ENCODE data around the gene SYVN1. TPM values are rescaled to one million over a fixed set of nuclear protein-coding genes. Genes with fewer than 3 reads are reported as not detected.

Gene SYVN1
- total RNA-seq, 1 donor from 2014 or later = 52.6 TPM

DNA sequence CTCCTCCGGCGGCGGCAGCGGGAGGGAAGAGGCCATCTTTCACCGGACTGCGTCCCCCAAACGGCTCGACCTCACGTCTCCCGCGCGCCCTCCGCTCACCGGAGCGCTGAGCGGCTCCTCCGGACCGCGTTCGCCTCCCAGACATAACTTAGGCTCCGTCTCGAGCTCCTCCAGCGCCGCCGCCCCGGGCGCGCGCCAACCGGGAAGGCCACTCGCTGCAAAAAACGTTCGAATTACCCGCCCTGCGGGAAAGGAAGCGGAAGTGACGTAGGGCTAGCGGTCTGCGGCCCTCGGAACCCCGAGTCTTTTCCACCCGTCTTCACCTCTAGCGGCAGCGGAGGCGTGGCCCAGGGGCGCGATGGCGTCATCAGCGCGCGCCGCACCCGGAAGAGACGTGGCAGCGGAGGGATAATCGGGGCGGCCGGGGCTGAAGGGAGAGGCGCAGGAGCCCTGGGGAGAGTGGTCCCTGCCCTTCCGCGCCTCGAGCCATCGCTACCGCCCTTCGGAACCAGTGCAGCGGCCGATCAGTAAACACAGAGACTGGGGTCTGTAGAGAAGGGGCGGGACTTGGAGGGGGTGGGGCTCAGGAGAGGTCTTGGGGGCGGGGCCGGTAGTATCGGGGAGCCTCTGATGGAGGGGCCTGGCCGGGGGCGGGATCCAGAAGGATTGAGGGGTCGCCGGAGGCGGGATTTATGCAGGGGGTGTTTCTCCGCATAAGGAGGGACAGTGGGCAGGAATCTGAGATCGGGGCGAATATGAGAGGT is 50.3 kb downstream of the SYVN1 start, which contains the start of the genes CDCA5 and ZFPL1:
TSS of gene CDCA5 (minus strand) at position 207 of the 764 bp plus-strand sequence. CDS start at position 145, 62 bp downstream.
TSS of gene ZFPL1 (plus strand) at position 389 of the 764 bp plus-strand sequence. CDS start 477 bp downstream, outside the sequence.
- Mint-ChIP-seq H3K36me3 (peaks cover 17% of the 10 kb centered on the region), H3K27me3 (ENCODE audit: low read depth) (no peaks in the 10 kb centered on the region), H3K9me3 (no peaks in the 10 kb centered on the region), H3K4me3 (peak within 1 kb of the TSS; percentile 96), H3K27ac (peak within 1 kb of the TSS; percentile 99), H3K4me1 (peaks cover 25% of the 10 kb centered on the region)
- TF ChIP-seq, protein P1, sequence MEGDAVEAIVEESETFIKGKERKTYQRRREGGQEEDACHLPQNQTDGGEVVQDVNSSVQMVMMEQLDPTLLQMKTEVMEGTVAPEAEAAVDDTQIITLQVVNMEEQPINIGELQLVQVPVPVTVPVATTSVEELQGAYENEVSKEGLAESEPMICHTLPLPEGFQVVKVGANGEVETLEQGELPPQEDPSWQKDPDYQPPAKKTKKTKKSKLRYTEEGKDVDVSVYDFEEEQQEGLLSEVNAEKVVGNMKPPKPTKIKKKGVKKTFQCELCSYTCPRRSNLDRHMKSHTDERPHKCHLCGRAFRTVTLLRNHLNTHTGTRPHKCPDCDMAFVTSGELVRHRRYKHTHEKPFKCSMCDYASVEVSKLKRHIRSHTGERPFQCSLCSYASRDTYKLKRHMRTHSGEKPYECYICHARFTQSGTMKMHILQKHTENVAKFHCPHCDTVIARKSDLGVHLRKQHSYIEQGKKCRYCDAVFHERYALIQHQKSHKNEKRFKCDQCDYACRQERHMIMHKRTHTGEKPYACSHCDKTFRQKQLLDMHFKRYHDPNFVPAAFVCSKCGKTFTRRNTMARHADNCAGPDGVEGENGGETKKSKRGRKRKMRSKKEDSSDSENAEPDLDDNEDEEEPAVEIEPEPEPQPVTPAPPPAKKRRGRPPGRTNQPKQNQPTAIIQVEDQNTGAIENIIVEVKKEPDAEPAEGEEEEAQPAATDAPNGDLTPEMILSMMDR (IDR thresholded peaks at IDR 0.05; ENCODE audit: unreplicated experiment) = no peak
- peak; percentile 95 to 97 for DNase-seq (ENCODE audit: low spot score in 2 of 2, unreplicated experiment in 2 of 2)

DNA sequence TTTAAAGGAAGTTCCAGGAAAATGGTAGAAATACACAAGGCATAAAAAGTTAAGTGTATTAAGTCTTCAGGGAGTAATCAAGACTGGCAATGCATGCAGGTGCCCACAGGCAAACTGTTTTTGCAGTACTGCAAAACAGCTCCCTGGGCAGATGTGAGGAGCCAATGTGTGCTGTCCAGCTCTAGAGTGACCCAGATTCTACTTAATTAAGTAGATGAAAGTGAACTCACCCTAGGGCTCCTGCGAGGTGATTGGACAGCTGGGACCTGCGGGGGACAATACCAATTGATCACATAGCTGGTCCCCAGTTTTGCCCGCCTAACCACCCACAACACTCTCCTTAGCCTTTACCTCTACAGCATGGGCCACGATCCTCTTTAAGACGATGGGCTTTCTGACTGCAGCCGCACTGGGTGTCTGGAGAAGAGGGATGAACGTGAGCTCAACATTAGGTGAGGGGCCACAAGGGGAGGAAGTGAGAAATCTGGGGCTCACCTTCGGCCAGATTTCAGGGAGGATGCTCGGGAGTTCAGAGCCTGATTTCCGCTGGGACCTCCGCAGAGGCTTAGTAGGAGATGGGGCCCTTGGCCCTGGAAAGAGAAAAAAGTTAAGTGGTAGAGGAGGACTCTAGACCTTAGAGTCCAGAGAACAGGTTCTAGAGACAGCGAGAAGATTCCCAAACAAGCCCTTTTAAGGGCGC is 51.0 kb downstream of the SYVN1 start:
- no peak for DNase-seq (ENCODE audit: low spot score in 2 of 2, unreplicated experiment in 2 of 2)
- peak overlapping the region; percentile 99 for H3K27ac Mint-ChIP-seq
- peaks cover 25% of the 10 kb centered on the region for H3K4me1 Mint-ChIP-seq
- H3K4me3 Mint-ChIP-seq = peak overlapping the region; percentile 96
- no peaks in the 10 kb centered on the region for H3K9me3 Mint-ChIP-seq
- peaks cover 14% of the 10 kb centered on the region for H3K36me3 Mint-ChIP-seq
- H3K27me3 Mint-ChIP-seq (ENCODE audit: low read depth) = no peaks in the 10 kb centered on the region
- TF ChIP-seq, protein P1 (IDR thresholded peaks at IDR 0.05; ENCODE audit: unreplicated experiment) = no peak

DNA sequence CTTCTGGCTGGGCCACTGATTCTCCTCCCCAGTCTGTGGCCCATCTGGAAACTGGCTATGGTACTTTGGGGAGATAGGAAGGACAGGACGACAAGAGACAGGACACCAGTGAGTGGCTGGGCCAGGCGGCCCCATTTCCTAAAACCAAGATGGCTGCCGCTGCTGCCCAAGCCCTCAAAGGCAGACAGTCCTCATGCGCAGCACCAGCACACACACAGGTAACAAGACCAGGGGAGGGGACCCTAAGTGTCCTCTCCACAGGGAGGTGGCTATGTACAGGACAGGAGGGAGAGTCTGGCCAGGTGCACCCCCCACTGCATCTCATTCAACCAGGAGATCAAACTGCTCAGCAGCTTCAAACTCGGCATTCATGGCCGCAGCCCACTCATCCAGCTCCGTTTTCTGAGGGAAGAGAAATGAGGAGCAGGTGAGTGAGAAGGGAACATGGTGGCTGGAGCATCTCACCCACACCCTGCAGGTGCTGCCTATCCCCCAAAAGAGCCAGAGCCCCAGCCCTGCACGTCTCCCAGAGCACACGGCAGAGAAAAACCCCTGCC is 55.5 kb downstream of the SYVN1 start:
- no peak overlapping the region for H3K4me3 Mint-ChIP-seq
- H3K36me3 Mint-ChIP-seq = peaks cover 12% of the 10 kb centered on the region
- H3K4me1 Mint-ChIP-seq = peaks cover 12% of the 10 kb centered on the region
- TF ChIP-seq, protein P1 (IDR thresholded peaks at IDR 0.05; ENCODE audit: unreplicated experiment) = no peak
- H3K27me3 Mint-ChIP-seq (ENCODE audit: low read depth) = no peaks in the 10 kb centered on the region
- DNase-seq (ENCODE audit: low spot score in 2 of 2, unreplicated experiment in 2 of 2) = no peak
- no peaks in the 10 kb centered on the region for H3K9me3 Mint-ChIP-seq
- no peak overlapping the region for H3K27ac Mint-ChIP-seq

DNA sequence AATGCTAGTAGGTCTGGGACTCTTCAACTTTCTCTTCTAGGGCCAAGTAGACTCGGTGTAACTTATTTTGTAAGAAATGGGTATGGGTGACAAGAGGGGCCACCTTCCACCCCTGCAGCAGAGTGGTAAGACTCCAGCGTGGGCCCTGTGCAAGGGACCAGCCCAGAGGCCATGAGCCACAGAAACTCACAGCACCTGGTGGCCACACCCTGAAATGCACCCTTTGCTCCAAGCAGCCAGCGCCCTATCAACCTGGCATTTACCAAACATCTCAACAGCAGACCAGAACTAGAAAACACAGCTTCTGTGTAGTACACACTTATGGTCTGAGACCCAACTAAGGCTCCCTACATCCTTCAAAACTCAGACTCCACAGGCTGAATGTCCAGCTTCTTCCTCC is 56.2 kb downstream of the SYVN1 start:
- peaks cover 12% of the 10 kb centered on the region for H3K36me3 Mint-ChIP-seq
- H3K27me3 Mint-ChIP-seq (ENCODE audit: low read depth) = no peaks in the 10 kb centered on the region
- no peak overlapping the region for H3K4me3 Mint-ChIP-seq
- DNase-seq (ENCODE audit: low spot score in 2 of 2, unreplicated experiment in 2 of 2) = peak in 1 of 2 experiments; percentile 57
- TF ChIP-seq, protein P1 (IDR thresholded peaks at IDR 0.05; ENCODE audit: unreplicated experiment) = peak; percentile 84
- peaks cover 6% of the 10 kb centered on the region for H3K4me1 Mint-ChIP-seq
- H3K9me3 Mint-ChIP-seq = no peaks in the 10 kb centered on the region
- H3K27ac Mint-ChIP-seq = no peak overlapping the region

DNA sequence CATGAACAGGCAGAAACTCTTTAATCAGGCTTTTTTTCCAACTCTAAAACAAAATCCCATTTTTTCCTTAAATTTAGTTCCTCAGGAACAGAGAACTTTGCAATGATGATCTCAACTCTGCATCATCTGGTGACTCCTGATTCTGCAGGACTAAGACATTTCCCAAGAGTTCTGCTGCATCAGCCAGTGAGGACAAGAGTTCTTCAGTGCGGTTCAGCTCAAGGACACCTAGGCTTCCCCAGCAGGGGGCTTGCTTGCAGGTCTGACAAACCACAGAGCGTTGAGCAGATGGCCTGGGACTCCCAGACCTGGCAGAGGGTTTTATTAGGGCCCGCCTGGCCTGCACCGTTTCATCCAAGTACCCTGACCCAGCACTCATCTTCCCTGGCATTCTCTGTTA is 56.9 kb downstream of the SYVN1 start:
- H3K9me3 Mint-ChIP-seq = no peaks in the 10 kb centered on the region
- no peak overlapping the region for H3K4me3 Mint-ChIP-seq
- no peaks in the 10 kb centered on the region for H3K4me1 Mint-ChIP-seq
- H3K27me3 Mint-ChIP-seq (ENCODE audit: low read depth) = no peaks in the 10 kb centered on the region
- H3K36me3 Mint-ChIP-seq = peaks cover 12% of the 10 kb centered on the region
- no peak overlapping the region for H3K27ac Mint-ChIP-seq
- TF ChIP-seq, protein P1 (IDR thresholded peaks at IDR 0.05; ENCODE audit: unreplicated experiment) = no peak
- no peak for DNase-seq (ENCODE audit: low spot score in 2 of 2, unreplicated experiment in 2 of 2)

Small RNA genes lying within 50 kb of the gene (microRNA-seq; reads per million reads assigned to microRNA genes)
- gene MIR6751 = 1.8 reads per million

Other genes with a start within 250 kb of the SYVN1 start
- gene ATG2A, start 217.3 kb downstream of the SYVN1 start, total RNA-seq = 29.8 to 32.9 TPM (median 31.7 TPM) in 3 replicates
- gene PPP2R5B, start 209.8 kb downstream of the SYVN1 start, total RNA-seq = 12.3 to 14.4 TPM (median 13.5 TPM) in 3 replicates
- gene GPHA2, start 198.6 kb downstream of the SYVN1 start, total RNA-seq = not detected in 3 replicates
- not detected in 3 replicates for gene MAJIN, start 162.4 kb downstream of the SYVN1 start, total RNA-seq
- gene BATF2, start 137.5 kb downstream of the SYVN1 start, total RNA-seq = 1.5 to 1.9 TPM (median 1.7 TPM) in 3 replicates
- gene ARL2, start 120.4 kb downstream of the SYVN1 start, total RNA-seq = 79.9 to 87.3 TPM (median 84.4 TPM) in 3 replicates
- 19.2 to 21.0 TPM (median 20.8 TPM) in 3 replicates for gene SNX15, start 107.1 kb downstream of the SYVN1 start, total RNA-seq
- gene SAC3D1, start 93.3 kb downstream of the SYVN1 start, total RNA-seq = 15.3 to 16.3 TPM (median 16.1 TPM) in 3 replicates
- gene NAALADL1, start 76.0 kb downstream of the SYVN1 start, total RNA-seq = 1.2 to 1.8 TPM (median 1.5 TPM) in 3 replicates
- gene CDCA5, start 50.5 kb downstream of the SYVN1 start, total RNA-seq = 16.4 to 17.0 TPM (median 16.5 TPM) in 3 replicates
- 43.4 to 46.2 TPM (median 45.7 TPM) in 3 replicates for gene ZFPL1, start 50.3 kb downstream of the SYVN1 start, total RNA-seq
- 95.7 to 114 TPM (median 113 TPM) in 3 replicates for gene VPS51, start 38.3 kb downstream of the SYVN1 start, total RNA-seq
- 73.4 to 75.6 TPM (median 74.2 TPM) in 3 replicates for gene TM7SF2, start 22.6 kb downstream of the SYVN1 start, total RNA-seq
- 6.7 to 7.5 TPM (median 7.3 TPM) in 3 replicates for gene ZNHIT2, start 16.8 kb downstream of the SYVN1 start, total RNA-seq
- gene FAU, start 12.4 kb downstream of the SYVN1 start, total RNA-seq = 710 to 765 TPM (median 760 TPM) in 3 replicates
- gene MRPL49, start 12.2 kb downstream of the SYVN1 start, total RNA-seq = 41.3 to 45.3 TPM (median 43.8 TPM) in 3 replicates
- not detected in 3 replicates for gene SPDYC, start 35.7 kb upstream of the SYVN1 start, total RNA-seq
- gene CAPN1, start 47.4 kb upstream of the SYVN1 start, total RNA-seq = 176 to 196 TPM (median 192 TPM) in 3 replicates
- 14.1 to 16.1 TPM (median 14.6 TPM) in 3 replicates for gene POLA2, start 127.4 kb upstream of the SYVN1 start, total RNA-seq
- gene CDC42EP2, start 180.3 kb upstream of the SYVN1 start, total RNA-seq = 10.9 to 12.3 TPM (median 11.7 TPM) in 3 replicates
- 80.1 to 85.3 TPM (median 81.3 TPM) in 3 replicates for gene DPF2, start 199.3 kb upstream of the SYVN1 start, total RNA-seq
- gene TIGD3, start 220.2 kb upstream of the SYVN1 start, total RNA-seq = 0.49 to 0.75 TPM (median 0.60 TPM) in 3 replicates
- gene SLC25A45, start 248.1 kb upstream of the SYVN1 start, total RNA-seq = 3.9 to 4.7 TPM (median 4.7 TPM) in 3 replicates

Measured in mesothelial cell of epicardium (in vitro differentiated cells).